GM12892 (cell line): Measurements from ENCODE around the gene SLC30A10.
"Not testable (repeated sequence)": the region's sequence is repeated elsewhere in the genome, so short reads cannot be mapped to it uniquely, and the experiment has no call there.

ENCODE experiments used
- DNase-seq: peaks from one replicate; pipeline ENCODE4 v3.0.0; 2011; ENCODE audit not compliant: insufficient read length
- FAIRE-seq: peaks from 2 replicates; lab custom pipeline; 2011; peaks lifted over from hg19 to GRCh38; lab: Jason Lieb, UNC
- POLR2A ChIP-seq: IDR thresholded peaks from 2 replicates; pipeline ENCODE4 v1.6.1; 2011; ENCODE audit warnings: low read depth, low read length, control low read depth
- POLR2AphosphoS5 ChIP-seq: IDR thresholded peaks from 2 replicates; pipeline ENCODE4 v1.6.1; 2011; ENCODE audit warnings: low read depth, low read length, control low read depth
- TAF1 ChIP-seq: IDR thresholded peaks from 2 replicates; pipeline ENCODE4 v1.6.1; 2011; ENCODE audit warnings: low read depth, mild to moderate bottlenecking, control low read depth, low read length, borderline replicate concordance

The SLC30A10 gene

DNA sequence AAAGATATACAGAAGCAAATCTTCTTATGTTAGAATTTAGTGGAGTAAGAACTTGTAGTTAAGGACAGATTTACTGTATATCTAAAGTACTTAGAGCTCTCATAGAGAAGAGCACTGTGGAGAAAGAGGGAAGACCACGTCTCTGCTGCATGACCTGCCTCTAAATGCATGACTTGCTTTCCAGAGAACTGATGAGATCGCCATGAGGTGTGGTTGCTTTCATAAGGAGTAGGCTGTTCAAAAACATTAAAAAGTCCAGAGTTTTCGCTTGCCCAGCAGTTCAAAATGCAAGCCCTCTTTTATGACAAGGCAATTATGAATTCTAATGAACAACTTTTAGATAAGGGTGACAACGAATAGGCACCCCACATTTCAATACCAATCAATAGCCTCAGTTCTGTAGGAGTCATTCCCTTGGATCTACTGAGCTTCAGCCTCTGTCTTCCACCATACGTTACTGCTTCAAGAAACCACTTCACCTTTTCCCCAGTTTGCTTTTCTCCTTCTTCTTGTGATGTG lies 24.9 kb downstream of the SLC30A10 start:
- FAIRE-seq = no peak
- no peak for TF ChIP-seq POLR2AphosphoS5
- no peak for TF ChIP-seq POLR2A
- TF ChIP-seq TAF1 = no peak
- no peak for DNase-seq

- DNase-seq = no peak
- FAIRE-seq = no peak
- TF ChIP-seq POLR2A (no peak), TAF1 (no peak), POLR2AphosphoS5 (no peak)
Observed at GRCh38 chr1:219902951-219903350, 25.4 kb downstream of the SLC30A10 start.

DNA sequence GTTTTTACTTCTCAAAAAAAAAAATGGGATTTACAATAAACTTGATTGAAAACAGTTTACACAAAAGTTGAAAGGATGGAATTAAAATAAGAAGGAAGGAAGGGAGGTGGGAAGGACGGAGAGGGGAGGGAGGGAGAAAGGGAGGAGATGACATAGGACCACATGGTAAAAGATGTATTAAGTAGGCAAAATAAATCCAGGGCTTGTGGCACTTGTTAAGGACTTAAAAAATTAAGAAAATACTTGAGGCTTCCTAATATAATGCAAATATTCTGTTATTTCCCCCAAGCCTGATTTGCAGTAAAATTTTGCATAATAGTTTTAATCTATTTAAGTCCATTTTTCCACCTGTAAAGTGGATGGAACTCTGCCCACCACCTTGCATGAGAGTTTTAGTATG lies 27.5 kb downstream of the SLC30A10 start:
- DNase-seq (no peak), FAIRE-seq (no peak)
- no peak for TF ChIP-seq TAF1
- TF ChIP-seq POLR2AphosphoS5 = no peak
- no peak for TF ChIP-seq POLR2A

- no peak for TF ChIP-seq POLR2A
- no peak for TF ChIP-seq TAF1
- no peak for TF ChIP-seq POLR2AphosphoS5
- no peak for DNase-seq
- FAIRE-seq = no peak
Observed at GRCh38 chr1:219900201-219900600, 28.2 kb downstream of the SLC30A10 start.

GRCh38 chr1:219898375-219898774 lies 30.0 kb downstream of the SLC30A10 start:
- TF ChIP-seq POLR2AphosphoS5 (no peak), TAF1 (no peak), POLR2A (no peak)
- no peak for DNase-seq
- no peak for FAIRE-seq

DNA sequence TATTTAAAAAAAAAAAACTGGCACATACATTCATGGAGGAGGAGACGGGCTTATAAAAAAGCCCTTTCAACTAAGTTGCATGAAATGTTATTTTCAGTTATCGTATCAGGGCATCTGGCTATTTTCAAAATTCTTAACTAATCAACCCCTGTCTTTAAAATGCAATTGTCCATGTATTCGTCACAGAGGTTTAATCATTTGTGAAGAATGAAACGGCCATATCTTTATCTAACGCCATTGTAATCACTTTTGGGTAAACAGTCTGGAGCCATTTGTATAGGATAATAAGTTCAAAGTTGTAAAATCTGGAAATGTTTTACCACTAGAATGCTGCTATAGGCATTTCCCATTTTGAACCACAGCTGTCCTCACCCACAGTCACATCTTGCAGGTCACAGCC lies 30.4 kb downstream of the SLC30A10 start:
- TF ChIP-seq POLR2A (no peak), TAF1 (no peak), POLR2AphosphoS5 (no peak)
- FAIRE-seq = no peak
- DNase-seq = no peak

GRCh38 chr1:219892271-219892670 lies 36.1 kb downstream of the SLC30A10 start:
- not testable (repeated sequence) for FAIRE-seq, DNase-seq

DNA sequence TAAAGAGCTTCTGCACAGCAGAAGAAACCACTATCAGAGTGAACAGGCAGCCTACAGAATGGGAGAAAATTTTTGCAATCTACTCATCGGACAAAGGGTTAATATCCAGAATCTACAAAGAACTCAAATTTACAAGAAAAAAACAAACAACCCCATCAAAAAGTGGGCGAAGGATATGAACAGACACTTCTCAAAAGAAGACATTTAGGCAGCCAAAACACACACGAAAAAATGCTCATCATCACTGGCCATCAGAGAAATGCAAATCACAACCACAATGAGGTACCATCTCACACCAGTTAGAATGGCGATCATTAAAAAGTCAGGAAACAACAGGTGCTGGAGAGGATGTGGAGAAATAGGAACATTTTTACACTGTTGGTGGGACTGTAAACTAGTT lies 36.5 kb downstream of the SLC30A10 start:
- not testable (repeated sequence) for FAIRE-seq, DNase-seq

DNA sequence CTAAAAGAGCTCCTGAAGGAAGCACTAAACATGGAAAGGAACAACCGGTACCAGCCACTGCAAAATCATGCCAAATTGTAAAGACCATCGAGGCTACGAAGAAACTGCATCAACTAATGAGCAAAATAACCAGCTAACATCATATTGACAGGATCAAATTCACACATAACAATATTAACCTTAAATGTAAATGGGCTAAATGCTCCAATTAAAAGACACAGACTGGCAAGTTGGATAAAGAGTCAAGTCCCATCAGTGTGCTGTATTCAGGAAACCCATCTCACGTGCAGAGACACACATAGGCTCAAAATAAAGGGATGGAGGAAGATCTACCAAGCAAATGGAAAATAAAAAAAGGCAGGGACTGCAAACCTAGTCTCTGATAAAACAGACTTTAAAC lies 39.7 kb downstream of the SLC30A10 start:
- DNase-seq, FAIRE-seq: not testable (repeated sequence)

GRCh38 chr1:219885680-219886079 lies 42.7 kb downstream of the SLC30A10 start:
- no peak for FAIRE-seq
- no peak for DNase-seq
- TF ChIP-seq TAF1 (no peak), POLR2A (no peak), POLR2AphosphoS5 (no peak)

DNA sequence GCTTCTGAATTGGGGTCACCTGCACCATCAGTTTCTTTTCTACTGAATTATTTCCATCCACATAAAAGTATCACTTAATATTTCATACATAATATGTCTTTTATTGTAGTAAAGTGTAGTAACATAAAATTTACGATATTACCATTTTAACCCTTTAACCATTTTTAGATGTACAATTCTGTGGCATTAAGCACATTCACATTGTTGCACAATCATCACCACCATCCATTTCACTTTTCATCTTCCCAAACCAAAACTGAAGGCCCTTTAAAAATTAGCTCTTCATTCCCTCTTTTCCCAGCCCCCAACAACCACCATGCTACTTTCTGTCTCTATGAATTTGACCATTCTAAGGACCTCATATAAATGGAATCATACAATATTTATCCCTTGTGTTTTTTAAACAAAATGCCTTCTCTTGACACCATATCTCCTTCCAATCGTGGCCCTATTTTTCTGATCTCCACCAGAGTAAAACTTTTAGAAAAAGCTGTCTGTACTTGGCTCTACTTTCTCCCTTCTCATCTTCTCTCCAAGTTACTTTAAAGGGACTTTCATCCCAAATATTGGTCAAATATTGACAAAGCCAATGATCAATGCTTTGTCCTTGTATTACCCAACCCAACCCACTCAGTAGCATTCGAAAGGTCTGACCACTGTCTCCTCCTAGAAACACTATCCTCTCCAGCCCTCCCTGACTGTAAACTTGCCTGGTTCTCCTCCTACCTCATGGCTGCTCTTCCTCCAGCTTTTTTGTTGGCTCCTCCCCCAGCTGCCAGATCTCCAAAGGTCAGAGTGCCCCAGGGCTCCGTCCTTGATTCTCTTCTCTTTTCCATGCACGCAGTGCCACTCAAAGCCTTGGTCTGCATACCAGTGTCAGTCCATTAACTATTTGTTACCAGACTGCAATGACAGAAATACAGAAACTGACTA lies 44.7 kb downstream of the SLC30A10 start:
- DNase-seq = no peak
- TF ChIP-seq POLR2AphosphoS5 (no peak), POLR2A (no peak), TAF1 (no peak)
- no peak for FAIRE-seq

DNA sequence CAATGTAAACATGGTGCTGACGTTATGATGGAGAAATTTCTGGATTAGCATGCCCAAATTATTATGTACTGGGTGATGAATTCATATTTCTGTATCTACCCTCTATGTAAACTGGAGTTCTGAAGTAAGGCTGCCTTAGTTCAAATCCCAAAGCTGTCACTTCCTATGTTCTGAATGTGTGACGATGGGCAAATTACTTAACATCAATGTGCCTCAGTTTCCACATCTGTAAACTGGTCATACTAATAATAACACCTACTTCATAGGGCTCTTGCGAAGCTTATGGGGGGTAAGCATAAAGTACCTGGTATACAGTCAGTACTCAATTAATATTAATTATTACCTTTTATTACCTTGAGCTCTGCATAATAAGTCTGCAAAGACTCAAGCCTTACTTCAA lies 45.6 kb downstream of the SLC30A10 start:
- TF ChIP-seq TAF1 = no peak
- no peak for TF ChIP-seq POLR2A
- no peak for TF ChIP-seq POLR2AphosphoS5
- no peak for DNase-seq
- no peak for FAIRE-seq

- TF ChIP-seq TAF1 (no peak), POLR2AphosphoS5 (no peak), POLR2A (no peak)
- no peak for FAIRE-seq
Observed at GRCh38 chr1:219882096-219882495, 46.3 kb downstream of the SLC30A10 start.

More at GRCh38 chr1:219882096-219882495, 46.3 kb downstream of the SLC30A10 start:
- no peak for DNase-seq
